Choroid plexus epithelial cell (primary cell): Measurements from ENCODE around the gene ACTR3.

Experiments
- DNase-seq: peaks from one replicate; pipeline ENCODE4 v3.0.0-alpha.2; 2010; ENCODE audit warnings: low read depth
- H3K4me3 ChIP-seq: 2 replicates; pipeline ENCODE4 v1.5.1; 2011; ENCODE audit warnings: low read depth, mild to moderate bottlenecking, control low read depth, low read length, moderate library complexity
- TF ChIP-seq, protein P1 (sequence below): conservative IDR thresholded peaks from 2 replicates; pipeline ENCODE4 v1.5.1; 2011; ENCODE audit warnings: low read depth, mild to moderate bottlenecking, control low read depth, inconsistent platforms, low read length, moderate library complexity

Gene ACTR3

DNA sequence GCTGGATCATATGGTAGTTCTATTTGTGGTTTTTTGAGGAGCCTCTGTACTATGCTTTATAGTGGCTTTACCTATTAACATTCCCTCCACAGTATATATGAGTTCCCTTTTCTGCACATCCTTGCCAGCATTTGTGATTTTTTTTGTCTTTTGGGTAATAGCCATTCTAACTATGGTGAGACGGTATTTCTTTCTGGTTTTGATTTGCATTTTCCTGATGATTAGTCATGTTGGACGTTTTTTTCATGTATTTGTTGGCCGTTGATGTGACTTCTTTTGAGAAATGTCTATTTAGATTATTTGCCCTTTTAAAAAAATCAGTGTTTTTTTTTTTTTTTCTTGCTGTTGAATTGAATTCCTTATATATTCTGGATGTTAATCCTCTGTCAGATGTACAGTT is 31.1 kb downstream of the ACTR3 start:
- no peak overlapping the region for H3K4me3 ChIP-seq
- TF ChIP-seq, protein P1, sequence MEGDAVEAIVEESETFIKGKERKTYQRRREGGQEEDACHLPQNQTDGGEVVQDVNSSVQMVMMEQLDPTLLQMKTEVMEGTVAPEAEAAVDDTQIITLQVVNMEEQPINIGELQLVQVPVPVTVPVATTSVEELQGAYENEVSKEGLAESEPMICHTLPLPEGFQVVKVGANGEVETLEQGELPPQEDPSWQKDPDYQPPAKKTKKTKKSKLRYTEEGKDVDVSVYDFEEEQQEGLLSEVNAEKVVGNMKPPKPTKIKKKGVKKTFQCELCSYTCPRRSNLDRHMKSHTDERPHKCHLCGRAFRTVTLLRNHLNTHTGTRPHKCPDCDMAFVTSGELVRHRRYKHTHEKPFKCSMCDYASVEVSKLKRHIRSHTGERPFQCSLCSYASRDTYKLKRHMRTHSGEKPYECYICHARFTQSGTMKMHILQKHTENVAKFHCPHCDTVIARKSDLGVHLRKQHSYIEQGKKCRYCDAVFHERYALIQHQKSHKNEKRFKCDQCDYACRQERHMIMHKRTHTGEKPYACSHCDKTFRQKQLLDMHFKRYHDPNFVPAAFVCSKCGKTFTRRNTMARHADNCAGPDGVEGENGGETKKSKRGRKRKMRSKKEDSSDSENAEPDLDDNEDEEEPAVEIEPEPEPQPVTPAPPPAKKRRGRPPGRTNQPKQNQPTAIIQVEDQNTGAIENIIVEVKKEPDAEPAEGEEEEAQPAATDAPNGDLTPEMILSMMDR: no peak
- no peak for DNase-seq

DNA sequence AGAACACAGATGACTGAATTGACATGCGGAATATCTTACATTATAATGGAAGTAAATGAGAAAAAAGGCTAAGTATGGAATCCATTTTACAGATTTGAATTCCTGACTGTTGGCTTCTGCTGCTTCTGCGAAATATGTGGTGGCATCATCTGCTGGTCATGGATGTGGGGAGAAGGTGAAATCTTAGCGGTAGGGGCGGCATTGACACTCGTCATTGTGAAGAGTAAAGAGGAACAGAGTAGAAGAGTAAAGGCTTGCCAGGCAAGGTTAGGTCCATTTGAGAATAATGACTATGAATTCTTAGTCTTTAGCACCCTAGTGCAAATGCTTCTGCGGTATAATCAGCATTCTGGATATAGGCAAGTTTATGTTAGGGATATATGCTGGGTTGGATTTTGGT is 32.4 kb downstream of the ACTR3 start:
- TF ChIP-seq, protein P1: no peak
- H3K4me3 ChIP-seq: no peak overlapping the region
- no peak for DNase-seq

DNA sequence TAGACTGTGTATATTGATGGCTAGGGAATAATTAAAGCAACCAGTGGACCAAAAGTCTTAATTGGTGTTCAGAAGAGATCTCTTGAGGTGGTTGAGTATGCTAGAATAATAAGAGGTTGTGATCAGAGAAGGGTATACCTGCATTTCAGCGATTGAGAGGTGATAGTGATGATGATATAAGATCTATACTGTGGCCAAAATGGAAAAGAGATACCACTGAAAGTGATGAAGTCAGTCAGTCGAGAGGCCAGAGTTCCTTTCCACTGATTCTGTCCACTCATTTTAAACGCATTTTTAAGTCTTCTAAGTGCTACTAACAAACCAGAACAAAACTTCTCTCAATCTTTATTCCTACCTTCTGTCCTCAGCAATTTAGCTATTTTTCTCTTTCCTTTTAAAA is 32.9 kb downstream of the ACTR3 start:
- H3K4me3 ChIP-seq: no peak overlapping the region
- DNase-seq: no peak
- TF ChIP-seq, protein P1: no peak

DNA sequence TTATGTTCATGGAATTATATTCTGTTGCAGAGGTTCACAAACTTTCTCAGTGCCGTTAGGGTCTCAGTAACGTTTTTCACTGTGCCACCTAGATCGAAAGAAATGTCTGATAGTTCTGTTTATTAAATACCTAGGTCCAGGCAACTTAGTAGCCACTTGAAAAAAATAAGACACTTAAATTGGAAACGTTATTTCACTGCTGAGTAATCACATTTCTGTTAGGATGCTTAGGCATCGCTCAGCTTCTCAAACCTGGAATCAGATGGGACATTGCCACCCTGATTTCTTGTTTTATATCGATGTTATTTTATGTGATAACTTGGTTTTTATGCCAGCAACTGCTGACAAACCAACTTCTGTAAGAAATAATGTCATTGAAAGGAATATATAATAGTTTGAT is 36.0 kb downstream of the ACTR3 start:
- no peak overlapping the region for H3K4me3 ChIP-seq
- no peak for DNase-seq
- TF ChIP-seq, protein P1: no peak

DNA sequence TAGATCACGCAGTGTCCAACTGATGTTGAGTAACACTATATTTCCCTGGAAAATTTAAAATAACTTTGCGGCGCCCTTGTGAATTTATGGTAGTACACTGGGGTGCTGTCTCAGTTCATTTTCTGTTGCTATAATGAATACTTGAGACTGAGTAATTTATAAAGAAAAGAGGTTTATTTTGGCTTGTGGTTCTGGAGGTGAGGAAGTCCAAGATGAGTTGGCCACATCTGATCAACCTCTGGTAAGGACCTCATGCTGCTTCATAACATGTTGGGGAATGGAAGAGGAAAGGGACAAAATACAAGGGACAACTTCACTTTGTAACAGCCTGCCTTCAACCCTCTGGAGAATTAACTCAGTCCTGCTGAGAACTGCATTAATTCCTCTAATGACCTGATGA is 36.4 kb downstream of the ACTR3 start:
- TF ChIP-seq, protein P1: no peak

DNA sequence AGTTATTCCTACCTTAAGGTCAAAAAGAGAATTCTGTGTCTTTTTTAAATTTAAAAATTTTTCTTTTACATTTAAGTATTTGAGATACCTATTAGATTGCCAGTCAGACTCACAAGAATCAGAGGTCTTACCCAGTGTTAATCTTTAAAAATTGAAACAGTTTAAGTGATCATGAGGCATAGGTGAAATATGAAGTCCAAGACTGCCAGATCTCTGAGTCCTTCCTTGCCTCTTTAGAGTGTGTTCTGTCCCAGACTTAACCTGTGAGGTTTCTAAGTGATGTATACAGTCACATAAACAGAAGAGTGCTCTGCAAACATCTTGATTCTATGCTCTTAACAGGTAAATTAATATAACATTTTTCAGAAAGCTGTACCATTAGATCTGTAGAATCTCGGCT is 40.6 kb downstream of the ACTR3 start:
- no peak overlapping the region for H3K4me3 ChIP-seq
- DNase-seq: peak; percentile 24
- TF ChIP-seq, protein P1: no peak

More for the DNA sequence above, 36.4 kb downstream of the ACTR3 start:
- no peak for DNase-seq
- H3K4me3 ChIP-seq: no peak overlapping the region

DNA sequence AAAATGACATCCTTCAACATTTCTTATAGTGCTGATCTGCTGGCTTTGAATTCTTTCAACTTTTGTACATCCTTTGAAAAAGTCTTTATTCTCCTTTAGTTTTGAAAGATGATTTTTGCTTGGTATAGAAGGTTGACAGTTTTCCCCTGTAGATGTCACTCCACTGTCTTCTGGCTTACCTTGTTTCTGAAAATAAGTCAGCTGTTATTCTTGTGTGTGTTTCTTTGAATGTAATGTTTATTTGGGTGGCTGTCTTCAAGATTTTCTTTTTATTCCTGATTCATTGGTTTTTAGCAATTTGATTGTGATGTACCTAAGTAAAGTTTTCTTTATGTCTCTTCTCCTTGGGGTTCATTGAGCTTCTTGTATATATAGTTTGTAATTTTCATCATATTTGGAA is 47.6 kb downstream of the ACTR3 start:
- DNase-seq: no peak

More for the DNA sequence above, 47.6 kb downstream of the ACTR3 start:
- H3K4me3 ChIP-seq: no peak overlapping the region
- TF ChIP-seq, protein P1: no peak
